Ishikawa (cell line): ENCODE results near the gene MTHFD2.

Experiments used
- CEBPB ChIP-seq: IDR thresholded peaks from 2 replicates; pipeline ENCODE4 v1.6.1; 2012
- CREB1 ChIP-seq: IDR thresholded peaks from 2 replicates; pipeline ENCODE4 v1.6.1; 2012; ENCODE audit warnings: low read depth
- EGR1 ChIP-seq: IDR thresholded peaks from 2 replicates; pipeline ENCODE4 v1.6.1; 2012
- EP300 ChIP-seq: IDR thresholded peaks from 2 replicates; pipeline ENCODE4 v1.6.1; 2012; ENCODE audit warnings: borderline replicate concordance
- FOXM1 ChIP-seq: IDR thresholded peaks from 2 replicates; pipeline ENCODE4 v1.6.1; 2012; ENCODE audit warnings: low read depth, borderline replicate concordance
- NFIC ChIP-seq: IDR thresholded peaks from 2 replicates; pipeline ENCODE4 v1.6.1; 2012
- RAD21 ChIP-seq: IDR thresholded peaks from 2 replicates; pipeline ENCODE4 v1.6.1; 2012; ENCODE audit warnings: low read depth
- TAF1 ChIP-seq: IDR thresholded peaks from 2 replicates; pipeline ENCODE4 v1.6.1; 2012; ENCODE audit warnings: low read depth, mild to moderate bottlenecking
- TCF12 ChIP-seq: IDR thresholded peaks from 2 replicates; pipeline ENCODE4 v1.6.1; 2012; ENCODE audit warnings: low read depth
- TEAD4 ChIP-seq: IDR thresholded peaks from 2 replicates; pipeline ENCODE4 v1.6.1; 2012
- YY1 ChIP-seq: IDR thresholded peaks from 2 replicates; pipeline ENCODE4 v1.6.1; 2012; ENCODE audit warnings: low read depth
- ZBTB7A ChIP-seq: IDR thresholded peaks from 2 replicates; pipeline ENCODE4 v1.6.1; 2012; ENCODE audit warnings: low read depth
- TF ChIP-seq, protein P1 (sequence below): IDR thresholded peaks from 2 replicates; pipeline ENCODE4 v1.6.1; 2012
- TF ChIP-seq, protein P2 (sequence below): IDR thresholded peaks from 2 replicates; pipeline ENCODE4 v1.6.1; 2012; ENCODE audit warnings: low read depth, mild to moderate bottlenecking
- TF ChIP-seq, protein P3 (sequence below): IDR thresholded peaks from 2 replicates; pipeline ENCODE4 v1.6.1; 2012

MTHFD2 gene

GRCh38 chr2:74222300-74222650, 23.9 kb downstream of the MTHFD2 start:
- TF ChIP-seq NFIC (no peak), ZBTB7A (no peak), CREB1 (no peak), TEAD4 (no peak), EP300 (no peak), YY1 (no peak), TCF12 (no peak), TAF1 (no peak)
- TF ChIP-seq, protein P1, sequence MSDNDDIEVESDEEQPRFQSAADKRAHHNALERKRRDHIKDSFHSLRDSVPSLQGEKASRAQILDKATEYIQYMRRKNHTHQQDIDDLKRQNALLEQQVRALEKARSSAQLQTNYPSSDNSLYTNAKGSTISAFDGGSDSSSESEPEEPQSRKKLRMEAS: no peak
- TF ChIP-seq, protein P2, sequence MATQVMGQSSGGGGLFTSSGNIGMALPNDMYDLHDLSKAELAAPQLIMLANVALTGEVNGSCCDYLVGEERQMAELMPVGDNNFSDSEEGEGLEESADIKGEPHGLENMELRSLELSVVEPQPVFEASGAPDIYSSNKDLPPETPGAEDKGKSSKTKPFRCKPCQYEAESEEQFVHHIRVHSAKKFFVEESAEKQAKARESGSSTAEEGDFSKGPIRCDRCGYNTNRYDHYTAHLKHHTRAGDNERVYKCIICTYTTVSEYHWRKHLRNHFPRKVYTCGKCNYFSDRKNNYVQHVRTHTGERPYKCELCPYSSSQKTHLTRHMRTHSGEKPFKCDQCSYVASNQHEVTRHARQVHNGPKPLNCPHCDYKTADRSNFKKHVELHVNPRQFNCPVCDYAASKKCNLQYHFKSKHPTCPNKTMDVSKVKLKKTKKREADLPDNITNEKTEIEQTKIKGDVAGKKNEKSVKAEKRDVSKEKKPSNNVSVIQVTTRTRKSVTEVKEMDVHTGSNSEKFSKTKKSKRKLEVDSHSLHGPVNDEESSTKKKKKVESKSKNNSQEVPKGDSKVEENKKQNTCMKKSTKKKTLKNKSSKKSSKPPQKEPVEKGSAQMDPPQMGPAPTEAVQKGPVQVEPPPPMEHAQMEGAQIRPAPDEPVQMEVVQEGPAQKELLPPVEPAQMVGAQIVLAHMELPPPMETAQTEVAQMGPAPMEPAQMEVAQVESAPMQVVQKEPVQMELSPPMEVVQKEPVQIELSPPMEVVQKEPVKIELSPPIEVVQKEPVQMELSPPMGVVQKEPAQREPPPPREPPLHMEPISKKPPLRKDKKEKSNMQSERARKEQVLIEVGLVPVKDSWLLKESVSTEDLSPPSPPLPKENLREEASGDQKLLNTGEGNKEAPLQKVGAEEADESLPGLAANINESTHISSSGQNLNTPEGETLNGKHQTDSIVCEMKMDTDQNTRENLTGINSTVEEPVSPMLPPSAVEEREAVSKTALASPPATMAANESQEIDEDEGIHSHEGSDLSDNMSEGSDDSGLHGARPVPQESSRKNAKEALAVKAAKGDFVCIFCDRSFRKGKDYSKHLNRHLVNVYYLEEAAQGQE: no peak

DNA sequence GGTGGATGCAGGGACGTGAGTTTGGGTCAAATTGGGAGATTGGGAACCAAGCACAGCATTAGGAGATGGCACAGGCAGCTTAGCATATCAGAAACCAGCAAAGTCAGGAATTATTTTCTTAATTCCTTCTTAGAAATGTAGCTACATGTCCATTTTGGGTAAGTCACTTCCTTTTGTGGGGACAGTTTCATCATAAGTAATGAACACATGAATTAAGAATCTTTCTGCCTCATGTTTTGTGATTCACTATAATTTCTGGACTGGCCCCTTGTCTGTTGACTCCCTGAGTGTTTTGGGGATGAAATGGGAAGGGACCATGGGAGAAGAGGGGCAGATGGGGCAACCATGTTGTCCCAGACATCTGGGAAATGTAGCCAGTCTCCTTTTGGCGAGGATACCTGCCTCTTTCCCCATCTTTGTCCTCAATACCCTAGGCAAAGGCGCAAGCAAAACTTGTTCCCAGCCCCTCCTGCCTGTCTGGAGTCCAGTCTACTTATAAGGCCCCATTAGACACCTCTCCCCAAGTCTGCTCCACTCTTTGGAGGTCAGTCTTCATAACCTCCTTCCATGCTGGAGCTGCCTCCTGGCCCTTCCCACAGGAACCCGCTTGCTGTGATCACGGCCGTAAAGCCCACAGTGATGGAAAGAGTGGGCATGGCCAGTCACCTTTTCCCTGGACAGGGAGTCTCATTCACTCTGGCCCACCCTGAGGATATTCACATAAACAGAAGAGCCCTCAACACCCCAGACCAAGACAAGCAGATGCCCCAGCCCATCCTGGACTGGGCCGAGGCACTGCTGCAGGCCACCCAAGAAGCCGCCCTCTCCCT, 25.7 kb downstream of the MTHFD2 start:
- TF ChIP-seq FOXM1 (no peak), ZBTB7A (no peak), CEBPB (no peak), TAF1 (no peak), YY1 (no peak), CREB1 (no peak), TCF12 (no peak), EP300 (no peak), EGR1 (no peak), NFIC (no peak)
- TF ChIP-seq, protein P2: no peak
- TF ChIP-seq, protein P3, sequence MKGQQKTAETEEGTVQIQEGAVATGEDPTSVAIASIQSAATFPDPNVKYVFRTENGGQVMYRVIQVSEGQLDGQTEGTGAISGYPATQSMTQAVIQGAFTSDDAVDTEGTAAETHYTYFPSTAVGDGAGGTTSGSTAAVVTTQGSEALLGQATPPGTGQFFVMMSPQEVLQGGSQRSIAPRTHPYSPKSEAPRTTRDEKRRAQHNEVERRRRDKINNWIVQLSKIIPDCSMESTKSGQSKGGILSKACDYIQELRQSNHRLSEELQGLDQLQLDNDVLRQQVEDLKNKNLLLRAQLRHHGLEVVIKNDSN: no peak
- TF ChIP-seq, protein P1: no peak

DNA sequence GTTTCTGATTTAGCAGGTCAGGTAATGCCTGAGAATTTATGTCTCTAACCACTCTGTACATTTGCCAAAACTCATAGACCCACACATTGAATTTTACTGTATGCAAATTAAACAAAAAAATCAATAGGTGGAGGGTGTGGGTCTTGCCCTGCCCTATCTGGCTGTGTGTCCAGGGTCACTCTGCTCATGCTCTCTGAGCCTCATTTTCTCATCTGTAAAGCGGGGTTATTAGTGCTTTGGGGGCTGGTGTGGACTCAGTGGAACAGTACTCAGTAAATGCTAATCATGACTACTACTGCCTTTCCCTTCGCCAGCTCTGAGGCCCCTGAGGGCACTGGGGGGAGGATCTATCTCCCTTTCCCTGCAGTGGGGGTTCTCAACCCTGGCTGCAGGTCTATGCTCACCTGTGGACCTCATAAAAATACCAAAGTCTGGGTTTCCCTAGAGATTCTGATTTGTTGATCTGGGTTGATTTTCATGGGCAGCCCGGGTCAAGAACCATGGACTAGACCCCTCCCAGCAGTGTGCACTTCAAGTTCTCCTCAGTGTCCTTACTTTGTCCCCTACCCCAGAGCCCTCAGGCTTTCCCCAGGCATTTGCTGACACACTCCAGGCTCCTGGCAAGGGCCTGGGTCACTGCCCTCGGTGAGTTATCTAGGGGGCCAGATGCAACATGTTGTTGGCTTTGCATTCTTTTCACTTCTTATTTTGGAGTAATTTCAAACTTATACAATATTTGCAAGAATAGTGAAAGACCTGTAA, 27.5 kb downstream of the MTHFD2 start:
- TF ChIP-seq FOXM1 (no peak), CEBPB (no peak), TAF1 (no peak), ZBTB7A (no peak)

DNA sequence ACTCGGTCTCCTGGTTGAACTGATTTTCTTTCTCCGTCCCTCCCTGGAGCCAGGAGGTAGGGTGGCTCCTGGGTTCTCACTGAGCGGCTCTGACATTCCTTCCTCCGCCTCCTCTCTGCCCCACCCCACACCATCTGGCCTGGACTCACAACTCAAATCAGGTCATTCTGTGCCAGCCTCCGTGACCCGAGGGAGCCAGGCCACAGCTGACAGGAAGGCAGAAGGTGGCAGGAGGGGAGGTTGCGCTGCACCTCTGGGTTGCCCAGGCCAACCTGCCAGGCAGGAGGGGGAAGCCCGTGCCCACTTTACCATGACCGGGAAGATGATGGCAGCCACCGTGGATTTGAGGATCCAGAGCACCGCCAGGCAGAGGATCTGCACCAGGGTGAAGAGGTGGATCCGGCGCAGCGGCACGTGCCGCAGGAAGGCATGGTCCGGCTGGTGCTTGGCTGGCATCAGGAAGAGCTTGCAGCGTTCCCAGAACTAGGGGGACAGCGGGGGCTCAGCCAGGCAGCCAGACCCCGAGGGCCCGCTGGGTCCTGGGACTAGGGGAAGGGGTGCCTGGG, 28.3 kb downstream of the MTHFD2 start:
- no peak for TF ChIP-seq ZBTB7A

GRCh38 chr2:74227646-74228045, 29.2 kb downstream of the MTHFD2 start:
- TF ChIP-seq EGR1: no peak
- no peak for TF ChIP-seq ZBTB7A
- TF ChIP-seq, protein P2: no peak
- TF ChIP-seq NFIC: no peak
- no peak for TF ChIP-seq YY1
- no peak for TF ChIP-seq CREB1
- TF ChIP-seq EP300: no peak
- no peak for TF ChIP-seq TEAD4
- TF ChIP-seq, protein P3: no peak
- TF ChIP-seq FOXM1: no peak
- no peak for TF ChIP-seq TAF1
- TF ChIP-seq, protein P1: no peak
- no peak for TF ChIP-seq RAD21
- TF ChIP-seq TCF12: no peak
- no peak for TF ChIP-seq CEBPB
